NCI-H2196 (cell line): ENCODE data around the gene GNPDA1.

Experiments
- DNase-seq: peaks from one replicate; lab custom pipeline; 2025; ENCODE audit not compliant: unreplicated experiment; lab: John Stamatoyannopoulos, UW

GNPDA1 gene

GRCh38 chr5:141958546-141959172, 54.2 kb downstream of the GNPDA1 start:
- no peak for DNase-seq

GRCh38 chr5:141958113-141958512, 54.7 kb downstream of the GNPDA1 start, which contains the start of gene PCDH12:
Gene PCDH12 (minus strand): TSS chr5:141958202. CDS start chr5:141957851, 351 bp downstream.
- DNase-seq = no peak

- DNase-seq = no peak
These were observed 55.3 kb downstream of the GNPDA1 start for GRCh38 chr5:141957367-141957996.

- DNase-seq = no peak
These were observed 58.6 kb downstream of the GNPDA1 start for GRCh38 chr5:141954194-141954593.

- DNase-seq = no peak
These were observed 60.8 kb downstream of the GNPDA1 start for GRCh38 chr5:141952020-141952419.

- no peak for DNase-seq
These were observed 61.5 kb downstream of the GNPDA1 start for GRCh38 chr5:141951332-141951781.
